Stimulated activated CD8-positive, alpha-beta memory T cell treated with anti-CD3 and anti-CD28 coated beads, Interleukin-2, amount 100 ng/mL, for 1 hour (primary cell): ENCODE results near the gene ABCC2.
"Not testable (repeated sequence)": the region's sequence is repeated elsewhere in the genome, so short reads cannot be mapped to it uniquely, and the experiment has no call there.

Experiments used
- DNase-seq, 2 donors: peaks; one replicate each; pipeline ENCODE4 v3.0.0-alpha.2; 2020; ENCODE audit warnings: low read depth in 2 of 2

Gene ABCC2

DNA sequence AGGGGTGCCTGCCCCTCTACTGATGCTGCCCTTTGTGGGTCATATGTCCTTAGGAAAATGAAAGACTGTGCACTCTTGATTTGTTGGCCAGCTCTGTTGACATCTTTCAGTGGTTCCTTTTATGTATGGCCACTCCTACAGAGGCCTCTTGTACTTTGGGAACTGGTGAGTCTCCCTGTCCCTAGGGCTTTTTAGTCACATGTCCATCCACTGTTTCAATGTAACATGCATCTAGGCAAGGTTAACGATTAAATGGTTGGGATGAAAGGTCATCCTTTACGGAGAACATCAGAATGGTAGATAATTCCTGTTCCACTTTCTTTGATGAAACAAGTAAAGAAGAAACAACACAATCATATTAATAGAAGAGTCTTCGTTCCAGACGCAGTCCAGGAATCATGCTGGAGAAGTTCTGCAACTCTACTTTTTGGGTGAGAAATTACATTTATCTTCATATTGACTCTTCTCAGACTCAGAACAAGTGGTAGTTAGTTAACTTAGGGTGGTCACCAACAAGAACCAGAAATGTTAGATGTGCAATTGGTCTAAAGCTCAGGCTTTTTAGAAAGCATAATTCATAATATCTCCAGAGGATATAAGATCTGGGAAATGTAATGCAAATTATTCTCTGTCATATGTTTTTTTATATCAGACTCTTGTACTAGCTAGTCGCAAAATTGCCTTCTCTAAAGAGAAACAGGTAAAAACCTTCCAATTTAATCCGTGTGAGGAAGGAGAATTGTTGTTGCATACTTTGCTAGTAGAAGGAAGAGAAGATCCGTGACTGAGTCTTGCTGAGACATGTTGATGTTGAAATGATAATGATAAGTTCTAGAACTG is at the start of gene ABCC2:
ABCC2 (plus strand) TSS at position 194 of the 840 bp plus-strand sequence; CDS start at position 399, 205 bp downstream.
- DNase-seq: no peak

DNA sequence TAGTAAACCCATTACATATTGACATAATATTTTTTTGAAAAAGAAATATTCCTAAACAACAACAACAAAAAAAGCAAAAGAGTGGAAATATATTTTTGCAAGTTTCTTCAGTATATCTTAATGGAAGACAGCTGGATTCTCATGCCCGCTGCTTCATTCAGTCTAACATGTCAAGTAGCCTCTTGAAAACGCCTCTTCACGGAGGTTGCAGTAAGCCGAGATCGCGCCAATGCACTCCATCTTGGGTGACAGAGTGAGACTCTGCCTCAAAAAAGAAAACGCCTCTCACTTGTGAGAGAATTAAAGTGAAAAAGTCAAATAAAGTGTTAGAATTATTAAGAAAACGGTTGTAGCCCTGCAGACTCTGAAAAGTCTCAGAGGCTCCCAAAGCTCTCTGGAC is 49.1 kb upstream of the ABCC2 start:
- no peak for DNase-seq

GRCh38 chr10:99734111-99734510 is 48.3 kb upstream of the ABCC2 start:
- DNase-seq: not testable (repeated sequence)

DNA sequence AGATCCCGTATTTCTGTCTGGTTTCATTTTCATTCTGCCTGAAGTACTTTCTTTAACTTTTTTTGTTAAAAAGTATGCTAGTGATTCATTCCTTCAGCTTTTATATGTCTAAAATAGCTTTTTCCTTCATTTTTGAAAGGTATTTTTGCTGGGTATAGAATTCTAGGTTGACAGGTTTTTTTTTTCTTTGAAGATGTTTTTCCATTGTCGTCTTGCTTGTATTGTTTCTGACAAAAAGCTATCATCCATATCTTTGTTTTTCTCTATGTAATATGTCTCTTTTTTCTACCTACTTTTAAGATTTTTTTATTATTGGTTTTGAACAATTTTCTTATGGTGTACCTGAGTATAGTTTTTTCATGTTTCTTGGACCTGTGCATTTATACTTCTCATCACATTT is 42.2 kb upstream of the ABCC2 start:
- no peak for DNase-seq

- no peak for DNase-seq
Measured at GRCh38 chr10:99740933-99741559, 41.4 kb upstream of the ABCC2 start.

DNA sequence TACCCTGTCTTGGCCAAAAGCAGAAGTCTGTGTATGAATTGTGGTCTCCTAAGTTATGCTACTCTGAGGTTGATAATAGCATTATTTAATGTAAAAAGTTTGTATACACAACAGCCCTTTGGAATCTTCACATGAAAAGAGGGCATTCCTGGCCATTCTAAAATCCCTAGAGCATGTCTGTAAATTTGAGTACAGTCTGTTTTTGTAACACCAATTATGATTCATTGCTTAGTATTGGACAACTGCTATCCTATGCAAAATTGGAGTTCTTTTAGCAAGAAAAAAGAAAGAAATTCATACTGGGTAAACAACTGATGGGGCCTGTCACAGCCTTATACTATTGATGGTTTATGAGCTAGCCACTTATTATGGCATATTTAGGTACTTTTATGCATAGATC is 40.2 kb upstream of the ABCC2 start:
- DNase-seq: no peak

DNA sequence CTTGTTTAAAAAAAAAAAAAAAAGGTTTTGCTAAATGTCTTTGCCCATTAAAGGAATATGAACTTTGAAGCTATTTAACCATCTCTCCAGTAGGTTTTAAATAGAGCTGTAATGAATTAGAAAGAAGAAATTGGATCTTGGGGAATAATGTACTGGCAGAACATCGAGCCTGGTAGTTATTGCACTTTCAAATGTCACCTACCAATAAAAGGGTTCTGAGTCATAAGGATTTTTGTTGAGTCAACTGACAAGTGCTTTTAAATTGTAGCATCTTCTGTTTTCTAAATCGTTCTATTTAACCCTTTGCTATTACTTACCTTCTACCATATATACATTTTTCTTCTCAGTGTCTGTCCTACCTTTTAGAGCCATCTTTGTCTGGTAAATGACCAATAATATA is 39.7 kb upstream of the ABCC2 start:
- DNase-seq: no peak

- no peak for DNase-seq
Measured at GRCh38 chr10:99743841-99744240, 38.6 kb upstream of the ABCC2 start.

DNA sequence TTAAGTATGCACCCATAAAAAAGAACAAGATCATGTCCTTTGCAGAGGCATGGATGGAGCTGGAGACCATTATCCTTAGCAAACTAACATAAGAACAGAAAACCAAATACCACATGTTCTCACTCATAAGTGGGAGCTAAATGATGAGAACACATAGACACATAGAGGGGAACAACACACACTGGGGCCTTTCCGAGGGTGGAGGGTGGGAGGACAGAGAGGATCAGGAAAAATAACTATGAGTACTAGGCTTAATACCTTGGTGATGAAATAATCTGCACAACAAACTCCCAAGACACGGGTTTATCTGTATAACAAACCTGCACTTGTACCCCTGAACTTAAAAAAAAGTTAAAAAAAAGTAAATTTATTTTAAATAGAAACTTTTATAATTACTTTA is 36.3 kb upstream of the ABCC2 start:
- not testable (repeated sequence) for DNase-seq

- no peak for DNase-seq
Measured at GRCh38 chr10:99748823-99749451, 33.5 kb upstream of the ABCC2 start.

- DNase-seq: no peak
Measured at GRCh38 chr10:99750641-99751040, 31.8 kb upstream of the ABCC2 start.

- no peak for DNase-seq
Measured at GRCh38 chr10:99754670-99755069, 27.8 kb upstream of the ABCC2 start.

GRCh38 chr10:99756159-99756558 is 26.3 kb upstream of the ABCC2 start:
- no peak for DNase-seq

GRCh38 chr10:99758211-99758891 is 24.1 kb upstream of the ABCC2 start:
- no peak for DNase-seq

DNA sequence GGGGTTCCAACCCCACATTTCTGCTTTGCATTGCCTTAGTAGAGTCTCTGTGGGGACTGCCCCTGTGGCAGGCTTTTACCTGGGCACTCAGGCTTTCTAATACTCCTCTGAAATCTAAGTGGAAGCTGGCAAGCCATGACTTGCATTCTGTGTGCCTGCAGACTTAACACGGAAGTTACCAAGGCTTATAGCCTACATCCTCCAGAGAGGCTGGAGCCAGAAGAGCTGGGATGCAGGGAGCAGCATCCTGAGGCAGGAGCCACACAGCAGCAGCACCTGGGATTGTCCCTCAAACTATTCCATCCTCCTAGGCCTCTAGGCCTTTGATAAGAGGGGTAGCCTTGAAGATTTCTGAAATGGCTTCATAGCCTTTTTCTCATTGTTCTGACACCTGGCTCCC is 22.1 kb upstream of the ABCC2 start:
- no peak for DNase-seq

GRCh38 chr10:99761365-99761764 is 21.1 kb upstream of the ABCC2 start:
- no peak for DNase-seq

DNA sequence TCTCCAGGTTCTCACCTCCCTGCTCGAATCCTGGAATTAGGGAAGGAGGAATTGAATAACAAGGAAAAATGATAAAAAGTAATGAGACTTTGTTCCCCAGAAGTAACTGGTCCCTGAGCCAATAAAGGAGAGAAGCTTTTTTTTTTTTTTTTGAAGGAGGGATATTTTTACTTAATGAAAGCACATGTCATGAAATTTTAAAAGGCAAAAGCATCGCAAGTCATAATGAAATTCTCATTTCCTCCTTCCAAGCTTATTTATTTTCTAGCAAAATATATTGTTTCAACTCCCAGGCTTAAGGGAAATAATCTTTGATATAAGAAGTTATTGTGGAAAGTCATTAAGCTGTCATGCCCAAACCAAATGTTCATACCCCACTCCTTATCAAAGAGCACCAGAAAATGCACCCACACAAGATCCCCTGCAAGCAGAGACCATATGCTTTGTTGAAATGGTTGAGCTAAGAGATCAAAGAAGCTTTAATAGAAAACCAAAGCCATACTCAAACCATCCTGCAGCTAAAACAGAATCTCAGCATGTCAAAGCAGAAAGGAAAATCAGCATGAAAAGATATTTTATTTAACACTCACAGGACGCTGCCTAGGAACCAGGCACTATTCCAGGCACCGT is 16.7 kb upstream of the ABCC2 start:
- DNase-seq: no peak

DNA sequence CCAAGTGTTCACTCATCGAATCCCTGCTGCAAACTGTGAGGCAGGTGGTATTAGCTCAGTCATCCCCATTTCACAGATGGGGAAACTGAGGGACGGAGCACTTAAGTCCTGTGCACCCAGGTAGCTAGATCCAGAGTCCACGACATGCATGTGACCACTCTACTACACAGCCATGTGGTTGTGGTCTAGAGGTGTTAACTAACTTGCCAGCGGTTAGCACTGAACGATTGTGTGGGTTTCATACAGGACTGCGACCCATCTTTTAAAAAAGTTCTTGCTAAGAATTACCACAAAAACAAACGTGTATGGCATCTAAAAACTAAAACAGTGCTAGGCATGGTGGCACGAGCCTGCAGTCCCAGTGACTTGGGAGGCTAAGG is 16.1 kb upstream of the ABCC2 start:
- DNase-seq: no peak

GRCh38 chr10:99767901-99768300 is 14.5 kb upstream of the ABCC2 start:
- DNase-seq: no peak

DNA sequence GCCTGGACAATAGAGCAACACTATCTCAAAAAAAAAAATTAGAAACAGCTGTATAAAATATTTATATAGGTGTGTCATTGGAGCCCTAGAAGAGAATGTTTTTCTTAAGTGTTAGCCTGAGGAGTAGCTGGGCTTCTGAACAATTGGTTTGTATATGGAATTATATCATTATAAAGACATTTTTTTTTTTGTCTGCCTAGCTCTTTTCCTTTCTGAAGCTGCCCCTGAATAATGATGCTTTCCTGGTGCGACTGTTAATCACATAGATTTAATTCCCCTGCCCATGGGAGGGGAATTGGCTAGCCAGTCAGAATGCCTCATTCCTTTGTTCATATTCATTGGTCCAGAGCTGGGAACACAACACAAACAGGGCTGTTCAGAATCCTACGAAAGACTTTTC is 13.9 kb upstream of the ABCC2 start:
- DNase-seq: no peak

DNA sequence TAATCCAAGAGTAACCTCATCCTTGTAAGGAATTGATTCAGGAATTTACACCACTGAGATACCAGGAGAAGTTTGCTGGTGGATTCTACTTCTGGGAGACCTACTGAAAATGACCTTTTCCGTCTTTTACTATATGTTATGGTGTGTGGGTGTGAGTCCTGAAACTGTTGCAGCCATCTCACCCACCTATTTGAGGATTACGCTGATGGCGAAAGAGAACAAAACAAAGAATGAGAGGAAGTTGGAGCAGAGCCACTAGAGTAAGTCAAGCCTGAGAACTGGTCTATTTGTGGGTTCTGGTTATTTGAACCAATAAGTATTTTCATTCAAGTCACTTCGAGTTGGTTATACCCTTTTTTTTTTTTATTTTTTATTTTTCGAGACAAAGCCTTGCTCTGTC is 12.7 kb upstream of the ABCC2 start:
- DNase-seq: no peak
